Ecto neural progenitor cell (in vitro differentiated cells): ENCODE data around the gene C12orf57.

ENCODE experiments used
- DNase-seq: peaks from one replicate; pipeline ENCODE4 v3.0.0-alpha.2; 2018; ENCODE audit warnings: low spot score

The C12orf57 gene

DNA sequence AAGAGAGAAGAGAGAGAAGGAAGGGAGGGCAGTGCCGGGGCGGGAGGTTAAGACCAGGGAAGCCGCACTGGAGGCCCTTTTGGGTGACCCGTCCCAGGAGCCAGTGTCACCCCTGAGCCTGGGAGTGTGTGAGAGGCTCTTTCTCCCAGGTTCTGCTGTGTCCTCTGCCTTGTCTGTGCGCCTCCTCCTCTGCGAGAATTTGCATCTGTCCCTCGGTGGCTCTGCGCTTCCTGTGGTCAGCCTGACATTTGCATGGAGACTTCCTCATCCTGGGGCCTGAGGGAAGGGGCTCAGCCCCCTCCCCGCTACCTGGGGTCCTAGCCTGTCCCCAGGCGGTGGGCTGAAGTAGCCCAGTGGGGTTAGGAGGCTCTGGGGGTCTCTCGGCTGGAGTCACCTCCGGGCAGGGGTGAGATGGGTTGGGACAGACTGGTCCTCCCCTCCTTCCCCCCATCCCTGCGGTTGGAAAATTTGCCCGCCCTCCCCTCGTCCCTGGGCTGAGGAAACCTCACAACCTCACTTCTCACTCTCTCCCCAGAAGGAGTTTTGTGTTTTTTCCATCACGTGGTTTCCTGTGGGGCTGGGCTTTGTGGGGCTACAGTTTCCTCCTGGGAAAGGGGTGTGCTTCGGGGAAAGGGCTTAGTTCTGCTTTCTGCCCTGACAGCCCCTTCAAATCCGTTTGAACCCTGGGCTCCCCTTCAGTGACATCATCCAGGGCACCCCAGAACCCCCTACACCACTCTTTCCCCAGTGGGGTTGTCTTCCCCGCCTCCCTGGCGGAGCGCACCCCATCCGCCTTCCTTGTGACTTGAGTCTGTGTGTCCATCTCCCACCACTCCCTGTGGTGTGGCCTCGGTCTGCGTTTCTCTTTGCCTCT lies 9.9 kb downstream of the C12orf57 start:
- DNase-seq, result no peak

DNA sequence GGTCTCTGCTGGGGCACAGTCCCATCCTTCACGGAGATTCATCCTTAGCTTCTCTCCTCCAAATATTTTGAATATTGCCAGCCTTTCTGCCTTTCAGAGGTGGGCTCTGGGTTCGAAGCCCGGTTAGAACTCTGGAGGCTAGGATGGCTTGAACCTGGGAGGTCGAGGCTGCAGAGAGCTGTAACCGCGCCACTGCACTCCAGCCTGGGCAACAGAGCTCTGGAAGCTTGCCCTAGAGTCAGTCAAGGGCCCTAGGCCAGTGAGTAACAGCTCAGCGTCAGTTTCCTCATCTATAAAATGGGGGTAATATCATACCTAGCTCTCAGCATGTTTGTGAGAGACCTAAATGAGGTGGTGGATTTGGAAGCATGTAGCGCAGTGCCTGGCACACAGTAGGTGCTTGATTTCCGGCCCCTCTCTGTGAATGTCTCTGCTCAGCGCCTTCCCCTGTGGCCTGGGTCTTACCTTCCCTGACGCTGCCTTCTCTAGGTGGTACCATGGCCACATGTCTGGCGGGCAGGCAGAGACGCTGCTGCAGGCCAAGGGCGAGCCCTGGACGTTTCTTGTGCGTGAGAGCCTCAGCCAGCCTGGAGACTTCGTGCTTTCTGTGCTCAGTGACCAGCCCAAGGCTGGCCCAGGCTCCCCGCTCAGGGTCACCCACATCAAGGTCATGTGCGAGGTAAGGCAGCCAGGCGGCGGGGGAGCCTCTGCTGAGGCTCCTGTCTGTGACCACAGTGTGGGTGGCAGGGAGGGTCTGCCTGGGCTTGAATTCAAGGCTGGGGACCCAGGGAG lies 10.7 kb downstream of the C12orf57 start:
- DNase-seq, result no peak

DNA sequence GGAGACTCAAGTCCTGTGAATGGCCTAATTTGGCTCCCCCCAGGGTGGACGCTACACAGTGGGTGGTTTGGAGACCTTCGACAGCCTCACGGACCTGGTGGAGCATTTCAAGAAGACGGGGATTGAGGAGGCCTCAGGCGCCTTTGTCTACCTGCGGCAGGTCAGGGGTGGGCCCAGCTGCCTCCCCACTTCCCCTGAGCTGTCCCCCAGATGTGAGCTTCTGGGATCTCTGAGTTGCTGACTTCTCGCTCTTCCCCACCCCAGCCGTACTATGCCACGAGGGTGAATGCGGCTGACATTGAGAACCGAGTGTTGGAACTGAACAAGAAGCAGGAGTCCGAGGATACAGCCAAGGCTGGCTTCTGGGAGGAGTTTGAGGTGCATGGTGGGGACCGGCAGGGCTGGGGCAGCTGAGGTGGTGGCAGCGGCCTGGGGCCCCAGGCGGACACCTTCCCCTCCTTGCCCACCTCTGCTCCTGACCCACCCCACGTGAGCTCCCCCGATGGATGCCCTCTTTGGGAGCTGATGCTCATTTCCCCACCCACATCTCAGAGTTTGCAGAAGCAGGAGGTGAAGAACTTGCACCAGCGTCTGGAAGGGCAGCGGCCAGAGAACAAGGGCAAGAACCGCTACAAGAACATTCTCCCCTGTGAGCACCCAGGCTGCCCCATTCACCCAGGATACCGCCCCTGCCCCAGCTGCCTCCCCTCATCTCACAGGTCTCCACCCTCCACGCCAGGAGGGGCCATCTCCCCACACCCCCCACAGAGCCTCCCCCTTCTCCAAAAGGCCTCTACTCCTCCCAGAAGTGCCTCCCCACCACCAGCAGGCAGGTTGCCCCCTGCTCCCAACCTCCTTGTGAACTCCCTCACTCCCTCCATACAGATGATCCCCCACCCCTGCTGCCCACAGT lies 11.5 kb downstream of the C12orf57 start:
- no peak for DNase-seq

- DNase-seq, result no peak
Measured at GRCh38 chr12:6956021-6956727, 12.4 kb downstream of the C12orf57 start.

DNA sequence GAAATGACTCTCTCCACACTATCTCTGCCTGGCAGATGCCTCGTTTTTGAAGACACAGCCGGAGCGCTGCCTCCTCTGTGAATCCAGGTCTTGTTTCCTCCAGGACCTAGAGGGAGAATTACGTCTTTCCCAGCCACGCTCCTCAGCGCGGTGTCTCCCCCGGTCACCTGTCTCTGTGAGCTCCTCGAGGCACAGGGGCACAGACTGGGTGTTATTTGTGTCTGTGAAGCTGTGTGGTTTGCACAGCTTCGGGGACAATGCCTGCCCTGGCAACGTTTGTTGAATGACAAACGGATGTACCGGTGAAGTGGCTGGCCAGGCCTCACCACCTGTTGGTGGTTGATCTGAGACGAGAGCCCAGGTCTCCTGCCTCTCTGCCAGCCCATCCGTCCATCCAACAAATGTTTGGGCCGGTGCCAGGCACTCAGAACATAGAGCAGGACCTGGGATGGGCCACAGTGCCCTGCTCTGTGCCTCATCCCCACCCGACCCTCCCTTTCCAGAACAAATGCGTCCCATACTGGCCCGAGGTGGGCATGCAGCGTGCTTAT lies 13.4 kb downstream of the C12orf57 start:
- DNase-seq, result no peak

- no peak for DNase-seq
Measured at GRCh38 chr12:6957741-6958608, 14.2 kb downstream of the C12orf57 start.

GRCh38 chr12:6958609-6959057 lies 14.8 kb downstream of the C12orf57 start:
- DNase-seq, result no peak

DNA sequence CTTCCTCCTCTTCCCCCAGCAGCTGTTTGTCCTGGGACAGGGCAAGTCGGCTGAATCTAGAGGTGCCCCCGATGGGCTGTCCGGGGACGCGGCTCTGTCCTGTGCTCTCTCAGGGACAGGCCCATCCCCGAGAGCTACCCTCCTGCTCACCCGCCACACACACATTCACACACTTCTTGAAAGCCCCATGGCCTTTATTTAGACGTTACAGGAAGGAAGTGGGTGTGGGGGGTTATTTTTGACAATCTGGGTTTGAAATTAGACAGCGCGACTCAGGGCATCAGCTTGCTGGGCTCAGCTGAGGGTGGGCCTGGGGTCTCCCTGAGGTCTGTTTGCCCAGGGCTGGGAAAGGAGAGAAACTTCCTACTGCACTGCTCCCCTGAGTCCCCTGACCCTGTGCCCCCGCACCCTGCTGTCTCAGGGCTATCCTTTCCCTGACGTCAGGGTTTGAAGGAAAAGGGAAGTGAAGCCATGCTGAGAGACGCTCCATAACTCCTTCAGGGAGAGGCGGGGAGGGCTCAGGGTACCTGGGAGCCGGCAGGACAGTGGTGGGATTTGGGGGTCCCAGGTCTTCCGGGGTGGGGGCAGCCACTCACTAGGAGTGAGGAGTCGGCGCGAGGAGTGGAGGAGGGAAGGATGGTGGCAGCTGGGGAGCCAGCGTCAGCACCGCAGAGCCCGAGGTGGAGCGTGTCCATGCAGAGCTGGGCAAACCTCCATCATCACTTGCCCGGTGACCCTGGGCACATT lies 15.4 kb downstream of the C12orf57 start:
- DNase-seq, result peak; percentile 48

GRCh38 chr12:6959805-6960592 lies 16.2 kb downstream of the C12orf57 start:
- DNase-seq, result no peak

GRCh38 chr12:6960593-6961277 lies 16.9 kb downstream of the C12orf57 start:
- DNase-seq, result peak; percentile 58

DNA sequence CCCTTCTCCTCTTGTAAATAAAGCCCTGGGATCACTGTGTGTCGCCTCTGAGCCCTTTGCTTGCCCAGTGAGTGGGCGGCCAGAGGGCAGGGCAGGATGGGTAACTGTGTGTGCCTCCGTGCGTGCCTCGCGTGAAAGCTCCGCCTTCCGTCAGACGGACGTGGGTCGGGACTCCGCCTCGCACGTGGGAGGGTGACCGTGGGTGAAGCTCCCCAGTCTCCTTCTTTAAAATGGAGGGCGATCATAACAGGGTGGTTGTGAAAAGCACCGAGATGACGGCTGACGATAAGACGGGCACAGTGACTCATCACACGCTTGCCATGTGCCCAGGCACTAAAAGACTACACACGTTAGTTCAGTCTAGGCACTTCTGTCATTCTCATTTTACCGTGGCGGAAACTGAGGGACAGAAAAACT lies 17.5 kb downstream of the C12orf57 start:
- no peak for DNase-seq

DNA sequence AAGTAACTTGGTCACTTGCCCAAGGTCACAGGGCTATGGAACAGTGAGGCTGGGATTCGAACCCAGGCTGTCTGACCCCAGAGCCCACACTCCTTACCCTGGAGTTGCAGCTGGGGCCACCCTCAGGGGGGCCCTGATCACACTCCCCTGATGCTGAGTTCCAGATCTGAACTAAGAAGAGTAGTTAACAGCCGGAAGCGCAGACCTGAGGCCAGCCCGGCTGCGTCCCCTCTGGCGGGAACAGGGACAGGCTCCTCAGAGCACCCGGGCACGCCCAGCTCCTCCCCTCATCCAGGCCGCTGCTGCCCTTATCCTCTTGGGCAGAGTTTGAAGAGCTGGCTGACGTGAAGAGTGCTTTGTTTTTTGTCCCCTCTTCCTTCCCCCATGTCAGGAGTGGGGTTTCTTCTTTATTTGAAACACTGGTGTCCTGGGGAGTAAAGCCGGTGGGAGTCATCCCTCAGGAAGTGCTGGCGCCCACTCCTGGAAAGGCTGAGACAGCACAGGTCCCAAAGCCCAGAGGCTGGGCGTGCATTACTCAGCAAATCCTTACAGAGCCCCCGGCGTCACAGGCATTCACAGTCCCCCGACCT lies 18.0 kb downstream of the C12orf57 start:
- DNase-seq, result peak; percentile 91

- DNase-seq, result no peak
Measured at GRCh38 chr12:6962285-6963015, 18.6 kb downstream of the C12orf57 start.

DNA sequence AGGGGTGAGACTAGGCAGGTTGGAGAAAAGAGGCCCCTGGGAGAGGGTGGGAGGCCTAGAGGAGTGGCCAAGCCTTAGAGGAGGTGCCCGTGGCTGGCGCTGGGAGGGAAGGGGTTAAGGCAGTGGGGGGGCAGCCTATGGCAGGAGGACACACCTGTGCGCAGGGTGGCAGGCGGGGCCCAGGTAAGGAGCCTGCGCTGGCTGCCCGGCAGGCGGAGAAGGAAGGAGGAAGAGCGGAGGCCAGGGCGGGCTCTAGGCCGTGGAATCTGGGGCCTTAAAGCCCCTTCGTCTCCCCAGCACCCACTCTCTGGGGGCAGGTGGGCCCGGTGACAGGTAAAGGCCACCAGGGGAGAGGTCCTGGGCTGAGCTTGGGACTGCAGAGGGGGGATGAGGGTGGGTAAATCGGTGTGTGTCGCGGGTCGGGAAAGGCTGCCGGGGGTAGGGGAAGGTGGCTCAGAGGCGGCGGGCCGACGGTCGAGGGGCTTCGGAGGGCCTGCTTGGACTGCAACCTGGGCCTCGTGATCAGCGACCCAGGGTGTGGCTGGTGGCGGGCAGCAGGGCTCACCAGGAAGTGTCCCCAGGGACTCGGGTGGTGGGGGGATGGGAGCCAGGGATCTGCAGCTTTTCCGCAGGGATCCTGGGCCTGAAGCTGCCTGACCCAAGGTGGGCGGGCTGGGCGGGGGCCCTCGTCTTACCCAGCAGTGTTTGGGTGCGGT lies 19.4 kb downstream of the C12orf57 start:
- DNase-seq, result peak; percentile 67

- peak; percentile 54 for DNase-seq
Measured at GRCh38 chr12:6963791-6964413, 20.1 kb downstream of the C12orf57 start.

GRCh38 chr12:6964605-6965025 lies 20.8 kb downstream of the C12orf57 start:
- no peak for DNase-seq
